Measurements from ENCODE around the gene GPATCH2. TPM values are rescaled to one million over a fixed set of nuclear protein-coding genes. Genes with fewer than 3 reads are reported as not detected.

GPATCH2 gene
- total and polyA plus RNA-seq, 3 experiments from 2014 or later: 3.7 to 9.9 (median 9.5) TPM

DNA sequence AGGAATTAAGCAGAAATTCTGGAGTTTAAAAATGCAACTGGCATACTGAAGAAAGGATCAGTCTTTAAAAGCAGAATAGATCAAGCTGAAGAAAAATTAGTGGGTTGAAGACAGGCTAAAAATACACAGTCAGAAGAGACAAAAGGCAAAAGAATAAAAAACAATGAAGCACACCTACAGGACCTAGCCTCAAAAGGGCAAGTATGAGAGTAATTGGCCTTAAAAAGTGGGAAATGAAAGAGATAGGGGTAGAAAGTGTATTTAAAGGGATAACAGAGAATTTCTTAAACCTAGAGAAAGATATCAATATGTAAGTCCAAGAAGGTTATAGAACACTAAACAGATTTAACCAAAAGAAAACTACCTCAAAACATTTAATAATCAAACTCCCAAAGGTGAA is 152.4 kb downstream of the GPATCH2 start:
- no peak overlapping the region for H3K27ac Mint-ChIP-seq
- H3K4me1 Mint-ChIP-seq: peaks cover 10 to 19% (median 13%) of the 10 kb centered on the region in 3 donors
- DNase-seq: no peak
- Histone ChIP-seq H3K9me3 (ENCODE audit: low read length) (no peaks in the 10 kb centered on the region), H3K4me3 (ENCODE audit: low read length) (no peak overlapping the region), H3K36me3 (ENCODE audit: insufficient read depth, low read length) (no peaks in the 10 kb centered on the region), H3K4me1 (ENCODE audit: insufficient read depth, low read length) (no peaks in the 10 kb centered on the region), H3K27ac (ENCODE audit: low read depth, low read length) (no peak overlapping the region), H3K27me3 (ENCODE audit: insufficient read depth, low read length, poor library complexity, severe bottlenecking) (no peaks in the 10 kb centered on the region)
- CTCF ChIA-PET: no interaction called here
- peaks cover 2 to 8% (median 2%) of the 10 kb centered on the region in 5 donors for H3K9me3 Mint-ChIP-seq
- POLR2A ChIA-PET: no interaction called here
- H3K27me3 Mint-ChIP-seq: peaks cover 0 to 3% of the 10 kb centered on the region in 2 donors
- H3K4me3 Mint-ChIP-seq: no peak overlapping the region
- H3K36me3 Mint-ChIP-seq: peaks cover 23 to 44% (median 27%) of the 10 kb centered on the region in 3 donors

DNA sequence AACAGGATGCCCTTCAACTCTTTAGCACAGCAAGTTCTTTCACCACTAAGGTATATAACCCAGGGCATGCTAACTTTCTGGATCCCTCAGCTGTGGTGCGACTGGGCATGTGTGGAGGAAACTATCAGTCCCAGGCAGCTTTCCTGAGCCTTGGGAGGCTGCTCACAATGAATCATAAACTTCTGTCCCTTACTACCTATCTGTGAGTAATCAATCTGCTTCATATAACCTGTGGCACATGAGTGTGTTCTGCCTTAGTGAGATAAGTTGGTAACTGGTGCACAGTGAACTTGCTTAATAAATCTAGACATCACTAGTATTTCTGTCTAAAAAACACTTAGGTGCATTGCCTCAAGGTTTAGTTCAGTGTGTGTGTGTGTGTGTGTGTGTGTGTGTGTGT is 158.0 kb downstream of the GPATCH2 start:
- peaks cover 2 to 17% (median 11%) of the 10 kb centered on the region in 3 donors for H3K36me3 Mint-ChIP-seq
- no peak overlapping the region for H3K27ac Mint-ChIP-seq
- H3K4me1 Mint-ChIP-seq: peaks cover 0 to 2% (median 0%) of the 10 kb centered on the region in 3 donors
- Histone ChIP-seq H3K36me3 (ENCODE audit: insufficient read depth, low read length) (no peaks in the 10 kb centered on the region), H3K27me3 (ENCODE audit: insufficient read depth, low read length, poor library complexity, severe bottlenecking) (no peaks in the 10 kb centered on the region), H3K4me1 (ENCODE audit: insufficient read depth, low read length) (no peaks in the 10 kb centered on the region), H3K4me3 (ENCODE audit: low read length) (no peak overlapping the region), H3K27ac (ENCODE audit: low read depth, low read length) (no peak overlapping the region), H3K9me3 (ENCODE audit: low read length) (no peaks in the 10 kb centered on the region)
- H3K9me3 Mint-ChIP-seq: no peaks in the 10 kb centered on the region
- CTCF ChIA-PET: no interaction called here
- H3K4me3 Mint-ChIP-seq: no peak overlapping the region
- DNase-seq: no peak
- no peaks in the 10 kb centered on the region for H3K27me3 Mint-ChIP-seq
- POLR2A ChIA-PET: no interaction called here

GRCh38 chr1:217471403-217471802 is 159.5 kb downstream of the GPATCH2 start:
- peaks cover 0 to 3% (median 0%) of the 10 kb centered on the region in 5 donors for H3K9me3 Mint-ChIP-seq

GRCh38 chr1:217469983-217470382 is 160.9 kb downstream of the GPATCH2 start:
- POLR2A ChIA-PET: no interaction called here
- no peak overlapping the region for H3K27ac Mint-ChIP-seq
- CTCF ChIA-PET: no interaction called here
- peaks cover 11 to 32% (median 15%) of the 10 kb centered on the region in 3 donors for H3K36me3 Mint-ChIP-seq
- H3K4me3 ChIP-seq (ENCODE audit: low read length): no peak overlapping the region
- no peaks in the 10 kb centered on the region for H3K27me3 ChIP-seq (ENCODE audit: insufficient read depth, low read length, poor library complexity, severe bottlenecking)
- no peak overlapping the region for H3K27ac ChIP-seq (ENCODE audit: low read depth, low read length)
- peaks cover 4 to 12% (median 7%) of the 10 kb centered on the region in 5 donors for H3K9me3 Mint-ChIP-seq
- no peaks in the 10 kb centered on the region for H3K36me3 ChIP-seq (ENCODE audit: insufficient read depth, low read length)
- H3K4me1 Mint-ChIP-seq: no peaks in the 10 kb centered on the region
- DNase-seq: no peak
- no peak overlapping the region for H3K4me3 Mint-ChIP-seq
- no peaks in the 10 kb centered on the region for H3K9me3 ChIP-seq (ENCODE audit: low read length)
- no peaks in the 10 kb centered on the region for H3K4me1 ChIP-seq (ENCODE audit: insufficient read depth, low read length)
- H3K27me3 Mint-ChIP-seq: no peaks in the 10 kb centered on the region

More at GRCh38 chr1:217471403-217471802, 159.5 kb downstream of the GPATCH2 start:
- Mint-ChIP-seq H3K4me1 (peaks cover 0 to 2% (median 0%) of the 10 kb centered on the region in 3 donors), H3K27ac (no peak overlapping the region), H3K27me3 (no peaks in the 10 kb centered on the region), H3K36me3 (peaks cover 4 to 23% (median 11%) of the 10 kb centered on the region in 3 donors), H3K4me3 (no peak overlapping the region)
- Histone ChIP-seq H3K27ac (ENCODE audit: low read depth, low read length) (no peak overlapping the region), H3K4me1 (ENCODE audit: insufficient read depth, low read length) (no peaks in the 10 kb centered on the region), H3K36me3 (ENCODE audit: insufficient read depth, low read length) (no peaks in the 10 kb centered on the region), H3K4me3 (ENCODE audit: low read length) (no peak overlapping the region), H3K27me3 (ENCODE audit: insufficient read depth, low read length, poor library complexity, severe bottlenecking) (no peaks in the 10 kb centered on the region), H3K9me3 (ENCODE audit: low read length) (no peaks in the 10 kb centered on the region)
- CTCF ChIA-PET: no interaction called here
- POLR2A ChIA-PET: no interaction called here
- no peak for DNase-seq

DNA sequence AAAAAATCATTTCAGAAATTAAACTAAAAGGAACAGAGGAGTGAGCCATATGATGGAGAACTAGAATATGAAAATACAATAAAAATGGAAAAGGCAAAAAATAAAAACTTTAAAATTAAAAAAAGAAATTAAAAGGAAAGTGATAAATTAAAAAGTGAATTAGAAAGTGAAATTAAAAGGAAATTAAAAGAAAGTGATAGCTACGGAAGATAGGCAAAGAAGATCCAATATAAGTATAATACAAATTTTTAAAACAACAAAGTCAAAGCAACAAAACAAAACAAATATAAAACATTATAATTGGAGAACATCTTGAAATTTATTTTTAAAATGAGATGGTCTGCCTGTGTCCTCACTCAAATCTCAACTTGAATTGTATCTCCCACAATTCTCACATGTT is 165.8 kb downstream of the GPATCH2 start:
- H3K4me3 ChIP-seq (ENCODE audit: low read length): no peak overlapping the region
- H3K36me3 Mint-ChIP-seq: peaks cover 14 to 48% (median 20%) of the 10 kb centered on the region in 3 donors
- no peaks in the 10 kb centered on the region for H3K4me1 Mint-ChIP-seq
- no peaks in the 10 kb centered on the region for H3K4me1 ChIP-seq (ENCODE audit: insufficient read depth, low read length)
- no peak for DNase-seq
- no peaks in the 10 kb centered on the region for H3K36me3 ChIP-seq (ENCODE audit: insufficient read depth, low read length)
- no peak overlapping the region for H3K27ac ChIP-seq (ENCODE audit: low read depth, low read length)
- H3K4me3 Mint-ChIP-seq: no peak overlapping the region
- no peaks in the 10 kb centered on the region for H3K9me3 ChIP-seq (ENCODE audit: low read length)
- no peaks in the 10 kb centered on the region for H3K27me3 Mint-ChIP-seq
- POLR2A ChIA-PET: no interaction called here
- H3K27me3 ChIP-seq (ENCODE audit: insufficient read depth, low read length, poor library complexity, severe bottlenecking): no peaks in the 10 kb centered on the region
- H3K9me3 Mint-ChIP-seq: peaks cover 11 to 22% (median 15%) of the 10 kb centered on the region in 5 donors
- CTCF ChIA-PET: no interaction called here
- no peak overlapping the region for H3K27ac Mint-ChIP-seq

DNA sequence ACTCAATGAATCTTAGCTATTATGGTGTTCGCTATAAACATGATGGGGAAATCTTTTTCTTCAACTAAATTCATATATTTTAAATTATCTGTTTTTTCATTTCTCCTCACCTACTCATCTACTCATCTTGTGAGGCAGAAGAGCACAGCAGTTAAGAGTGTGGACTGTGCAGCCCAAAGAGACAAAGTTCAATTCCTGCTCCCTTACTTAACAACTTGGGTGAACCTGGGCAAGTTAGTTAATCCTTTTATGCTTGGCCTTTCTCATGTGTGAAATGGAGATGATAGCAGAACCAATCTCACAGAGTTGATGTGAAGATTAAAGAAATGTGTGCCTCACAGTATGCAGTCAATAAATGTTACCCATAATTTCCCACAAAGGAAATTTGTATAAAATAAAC is 168.2 kb downstream of the GPATCH2 start:
- CTCF ChIA-PET: no interaction called here
- H3K9me3 Mint-ChIP-seq: peaks cover 11 to 22% (median 15%) of the 10 kb centered on the region in 5 donors
- Histone ChIP-seq H3K27me3 (ENCODE audit: insufficient read depth, low read length, poor library complexity, severe bottlenecking) (no peaks in the 10 kb centered on the region), H3K9me3 (ENCODE audit: low read length) (no peaks in the 10 kb centered on the region), H3K36me3 (ENCODE audit: insufficient read depth, low read length) (no peaks in the 10 kb centered on the region), H3K4me3 (ENCODE audit: low read length) (no peak overlapping the region), H3K27ac (ENCODE audit: low read depth, low read length) (no peak overlapping the region), H3K4me1 (ENCODE audit: insufficient read depth, low read length) (no peaks in the 10 kb centered on the region)
- no peak overlapping the region for H3K4me3 Mint-ChIP-seq
- H3K36me3 Mint-ChIP-seq: peaks cover 12 to 47% (median 25%) of the 10 kb centered on the region in 3 donors
- POLR2A ChIA-PET: no interaction called here
- no peaks in the 10 kb centered on the region for H3K4me1 Mint-ChIP-seq
- no peaks in the 10 kb centered on the region for H3K27me3 Mint-ChIP-seq
- no peak overlapping the region for H3K27ac Mint-ChIP-seq
- DNase-seq: no peak

GRCh38 chr1:217462159-217462558 is 168.7 kb downstream of the GPATCH2 start:
- Mint-ChIP-seq H3K4me3 (no peak overlapping the region), H3K27ac (no peak overlapping the region), H3K36me3 (peaks cover 15 to 51% (median 25%) of the 10 kb centered on the region in 3 donors), H3K4me1 (no peaks in the 10 kb centered on the region), H3K9me3 (peaks cover 11 to 22% (median 15%) of the 10 kb centered on the region in 5 donors), H3K27me3 (no peaks in the 10 kb centered on the region)
- H3K27me3 ChIP-seq (ENCODE audit: insufficient read depth, low read length, poor library complexity, severe bottlenecking): no peaks in the 10 kb centered on the region
- H3K36me3 ChIP-seq (ENCODE audit: insufficient read depth, low read length): no peaks in the 10 kb centered on the region
- H3K4me1 ChIP-seq (ENCODE audit: insufficient read depth, low read length): no peaks in the 10 kb centered on the region
- no peak for DNase-seq
- no peak overlapping the region for H3K4me3 ChIP-seq (ENCODE audit: low read length)
- H3K27ac ChIP-seq (ENCODE audit: low read depth, low read length): no peak overlapping the region
- ChIA-PET POLR2A (no interaction called here), CTCF (no interaction called here)
- H3K9me3 ChIP-seq (ENCODE audit: low read length): no peaks in the 10 kb centered on the region

- H3K27ac Mint-ChIP-seq: no peak overlapping the region
- Histone ChIP-seq H3K36me3 (ENCODE audit: insufficient read depth, low read length) (no peaks in the 10 kb centered on the region), H3K9me3 (ENCODE audit: low read length) (no peaks in the 10 kb centered on the region), H3K27ac (ENCODE audit: low read depth, low read length) (no peak overlapping the region), H3K27me3 (ENCODE audit: insufficient read depth, low read length, poor library complexity, severe bottlenecking) (no peaks in the 10 kb centered on the region), H3K4me3 (ENCODE audit: low read length) (no peak overlapping the region), H3K4me1 (ENCODE audit: insufficient read depth, low read length) (no peaks in the 10 kb centered on the region)
- no peaks in the 10 kb centered on the region for H3K4me1 Mint-ChIP-seq
- ChIA-PET POLR2A (no interaction called here), CTCF (no interaction called here)
- peaks cover 15 to 35% (median 17%) of the 10 kb centered on the region in 3 donors for H3K36me3 Mint-ChIP-seq
- H3K9me3 Mint-ChIP-seq: no peaks in the 10 kb centered on the region
- no peaks in the 10 kb centered on the region for H3K27me3 Mint-ChIP-seq
- DNase-seq: no peak
- no peak overlapping the region for H3K4me3 Mint-ChIP-seq
Observed at GRCh38 chr1:217457016-217457415, 173.9 kb downstream of the GPATCH2 start.

GRCh38 chr1:217456261-217456660 is 174.6 kb downstream of the GPATCH2 start:
- H3K27me3 ChIP-seq (ENCODE audit: insufficient read depth, low read length, poor library complexity, severe bottlenecking): no peaks in the 10 kb centered on the region
- no peak overlapping the region for H3K4me3 ChIP-seq (ENCODE audit: low read length)
- no peak overlapping the region for H3K27ac ChIP-seq (ENCODE audit: low read depth, low read length)
- no peaks in the 10 kb centered on the region for H3K9me3 ChIP-seq (ENCODE audit: low read length)
- Mint-ChIP-seq H3K4me1 (no peaks in the 10 kb centered on the region), H3K36me3 (peaks cover 15 to 35% (median 19%) of the 10 kb centered on the region in 3 donors), H3K9me3 (no peaks in the 10 kb centered on the region), H3K27me3 (no peaks in the 10 kb centered on the region), H3K4me3 (no peak overlapping the region), H3K27ac (no peak overlapping the region)
- no peaks in the 10 kb centered on the region for H3K36me3 ChIP-seq (ENCODE audit: insufficient read depth, low read length)
- ChIA-PET POLR2A (no interaction called here), CTCF (no interaction called here)
- no peaks in the 10 kb centered on the region for H3K4me1 ChIP-seq (ENCODE audit: insufficient read depth, low read length)
- DNase-seq: no peak

Data from CD8-positive, alpha-beta memory T cell (primary cell).